Stimulated activated CD8-positive, alpha-beta memory T cell treated with anti-CD3 and anti-CD28 coated beads, Interleukin-4, amount 100 ng/mL, for 1 hour (primary cell): ENCODE results near the gene EYS.
"Not testable (repeated sequence)": the region's sequence is repeated elsewhere in the genome, so short reads cannot be mapped to it uniquely, and the experiment has no call there.

Source experiments
- DNase-seq, 2 donors: peaks; one replicate each; pipeline ENCODE4 v3.0.0-alpha.2; 2020; ENCODE audit warnings: low read depth in 2 of 2, low spot score in 1 of 2

Gene EYS

GRCh38 chr6:63929111-63929510 lies 1777.9 kb downstream of the EYS start:
- DNase-seq = no peak

- DNase-seq = no peak
These were observed 1778.4 kb downstream of the EYS start for GRCh38 chr6:63928613-63929012.

- DNase-seq = no peak
These were observed 1779.8 kb downstream of the EYS start for GRCh38 chr6:63926950-63927927.

GRCh38 chr6:63926258-63926780 lies 1780.7 kb downstream of the EYS start:
- no peak for DNase-seq

- no peak for DNase-seq
These were observed 1783.8 kb downstream of the EYS start for GRCh38 chr6:63923139-63923739.

GRCh38 chr6:63919556-63920110 lies 1787.4 kb downstream of the EYS start:
- DNase-seq = no peak

- DNase-seq = no peak
These were observed 1794.1 kb downstream of the EYS start for GRCh38 chr6:63912887-63913286.

GRCh38 chr6:63910863-63911551 lies 1796.0 kb downstream of the EYS start:
- no peak for DNase-seq

- DNase-seq = no peak
These were observed 1802.3 kb downstream of the EYS start for GRCh38 chr6:63904650-63905248.

- no peak for DNase-seq
These were observed 1807.5 kb downstream of the EYS start for GRCh38 chr6:63899550-63899949.

- no peak for DNase-seq
These were observed 1809.1 kb downstream of the EYS start for GRCh38 chr6:63897952-63898351.

GRCh38 chr6:63897459-63897858 lies 1809.6 kb downstream of the EYS start:
- DNase-seq = no peak

GRCh38 chr6:63888416-63888815 lies 1818.6 kb downstream of the EYS start:
- no peak for DNase-seq

GRCh38 chr6:63887804-63888203 lies 1819.2 kb downstream of the EYS start:
- DNase-seq = not testable (repeated sequence)

GRCh38 chr6:63887002-63887751 lies 1819.8 kb downstream of the EYS start:
- no peak for DNase-seq

- no peak for DNase-seq
These were observed 1820.7 kb downstream of the EYS start for GRCh38 chr6:63886341-63886740.

GRCh38 chr6:63883597-63883996 lies 1823.4 kb downstream of the EYS start:
- no peak for DNase-seq

GRCh38 chr6:63882208-63882607 lies 1824.8 kb downstream of the EYS start:
- DNase-seq = no peak

- DNase-seq = no peak
These were observed 1825.2 kb downstream of the EYS start for GRCh38 chr6:63881791-63882190.

GRCh38 chr6:63872233-63872632 lies 1834.8 kb downstream of the EYS start:
- no peak for DNase-seq
